Panc1 (cell line): Measurements from ENCODE around the gene LRRC30. TPM values are rescaled to one million over a fixed set of nuclear protein-coding genes. Genes with fewer than 3 reads are reported as not detected.

Experiments
- ATAC-seq: fragments of 200-7000 bp; cut with Tn5 transposase; 2 replicates; pipeline ENCODE4 v1.9.1; 2020; ENCODE audit warnings: mild to moderate bottlenecking, moderate library complexity
- Bru-seq: library from RNA; stranded (reverse); fragments of 400-500 nt; gene quantifications from one replicate; lab custom pipeline; 2021; lab: Mats Ljungman, UMichigan
- BruChase-seq, 2 experiments: library from RNA; stranded (reverse); fragments of 400-500 nt; gene quantifications; one replicate each; lab custom pipeline; 2021; lab: Mats Ljungman, UMichigan
- BruUV-seq: library from RNA; stranded (reverse); fragments of 400-500 nt; replicated peaks from 2 replicates; lab custom pipeline; 2021; lab: Mats Ljungman, UMichigan
- CTCF ChIA-PET: fragments of 300-600 bp; sonication (Branson Sonifier 250); formaldehyde crosslinking; loops from one replicate; lab custom pipeline; 2022; ENCODE audit warnings: antibody characterized with exemption; lab: Charles Lee
- POLR2A ChIA-PET: fragments of 300-600 bp; sonication (Branson Sonifier 250); formaldehyde crosslinking; loops from one replicate; lab custom pipeline; 2022; ENCODE audit warnings: antibody characterized with exemption; lab: Charles Lee
- DNase-seq: peaks from one replicate; pipeline ENCODE4 v3.0.0-alpha.2; 2010; ENCODE audit warnings: low read depth, low spot score
- H3K27ac ChIP-seq: 2 replicates; pipeline ENCODE4 v1.5.1; 2011; ENCODE audit warnings: mild to moderate bottlenecking, low read length, inconsistent platforms
- H3K27me3 ChIP-seq: fragments of 200-500 bp; sonication (Bioruptor generic); 2 replicates; pipeline ENCODE4 v1.6.0; 2014; ENCODE audit warnings: low read length, inconsistent platforms; ENCODE audit not compliant: control insufficient read depth, insufficient read depth
- H3K36me3 ChIP-seq: fragments of 200-500 bp; sonication (Bioruptor generic); 2 replicates; pipeline ENCODE4 v1.5.1; 2014; ENCODE audit warnings: inconsistent platforms, mild to moderate bottlenecking, low read length, moderate library complexity; ENCODE audit not compliant: control insufficient read depth, insufficient read depth
- H3K4me1 ChIP-seq: 2 replicates; pipeline ENCODE4 v1.5.1; 2011; ENCODE audit warnings: inconsistent platforms, mild to moderate bottlenecking, low read length, moderate library complexity; ENCODE audit not compliant: control insufficient read depth, insufficient read depth
- H3K4me3 ChIP-seq, 2 experiments: 2 replicates each; pipeline ENCODE4 v1.5.1; 2011 to 2012; ENCODE audit warnings: low read depth in 2 of 2, low read length in 2 of 2, mild to moderate bottlenecking in 2 of 2, inconsistent platforms in 1 of 2, moderate library complexity in 1 of 2
- H3K9me3 ChIP-seq: fragments of 200-500 bp; sonication (Bioruptor generic); 2 replicates; pipeline ENCODE4 v1.5.1; 2014; ENCODE audit warnings: low read depth, mild to moderate bottlenecking, inconsistent platforms, low read length, moderate library complexity; ENCODE audit not compliant: control insufficient read depth, insufficient read depth
- CTCF ChIP-seq: fragments of 450-650 bp; IDR thresholded peaks from 2 replicates; pipeline ENCODE4 v1.5.1; 2017; ENCODE audit warnings: mild to moderate bottlenecking
- POLR2AphosphoS5 ChIP-seq: IDR thresholded peaks from 2 replicates; pipeline ENCODE4 v1.6.1; 2012; ENCODE audit warnings: mild to moderate bottlenecking, low read depth, low read length, moderate library complexity
- REST ChIP-seq, 2 experiments: IDR thresholded peaks; 2 replicates each; pipeline ENCODE4 v1.6.1; 2011 to 2012; ENCODE audit warnings: low read depth in 2 of 2, control low read depth in 1 of 2, low read length in 1 of 2, mild to moderate bottlenecking in 1 of 2, moderate library complexity in 1 of 2; ENCODE audit not compliant: insufficient read depth in 1 of 2
- SIN3A ChIP-seq: IDR thresholded peaks from 2 replicates; pipeline ENCODE4 v1.6.1; 2012; ENCODE audit warnings: low read depth, mild to moderate bottlenecking, low read length, moderate library complexity, borderline replicate concordance; ENCODE audit not compliant: insufficient read depth
- TCF7L2 ChIP-seq: IDR thresholded peaks from 2 replicates; pipeline ENCODE4 v1.6.1; 2011; ENCODE audit warnings: mild to moderate bottlenecking, low read depth, low read length, inconsistent platforms
- in situ Hi-C: cut with HindIII; loops from 2 replicates; pipeline ENCODE4 v1.10.0; 2016; ENCODE audit warnings: low sequenced_read_pairs, low pct_unique_long_range_greater_than_20kb
- intact Hi-C: fragments of 100-400 bp; cut with micrococcal nuclease; formaldehyde crosslinking; loops from one replicate; pipeline ENCODE4 v1.10.0; 2022; ENCODE audit not compliant: unreplicated experiment
- long read RNA-seq: library from polyadenylated mRNA; unstranded; transcript quantifications from one replicate; pipeline ENCODE4 v2.0.0, GENCODE V29; 2021; ENCODE audit not compliant: unreplicated experiment
- polyA plus RNA-seq: library from polyadenylated mRNA; unstranded; fragments of >200 nt; gene quantifications from one replicate; pipeline ENCODE4 v1.2.1, GENCODE V29; 2012; ENCODE audit warnings: missing spikeins; ENCODE audit not compliant: insufficient read length
- total RNA-seq: library from RNA; stranded (reverse); gene quantifications from one replicate; pipeline ENCODE4 v1.2.1, GENCODE V29; 2021; ENCODE audit not compliant: unreplicated experiment

The LRRC30 gene
- not detected for total RNA-seq
- polyA plus RNA-seq: not detected
- not detected for Bru-seq, nascent RNA
- not detected for BruChase-seq, experiment 1, labeled RNA remaining after a 2-hour chase
- not detected for BruChase-seq, experiment 2, labeled RNA remaining after a 6-hour chase
- long read RNA-seq: 0 reads

- intact Hi-C loops: no loop called here
These were observed at the start of gene LRRC30 for GRCh38 chr18:7230626-7231349. Gene LRRC30 (plus strand): TSS chr18:7231089. CDS start chr18:7231139, 50 bp downstream.

DNA sequence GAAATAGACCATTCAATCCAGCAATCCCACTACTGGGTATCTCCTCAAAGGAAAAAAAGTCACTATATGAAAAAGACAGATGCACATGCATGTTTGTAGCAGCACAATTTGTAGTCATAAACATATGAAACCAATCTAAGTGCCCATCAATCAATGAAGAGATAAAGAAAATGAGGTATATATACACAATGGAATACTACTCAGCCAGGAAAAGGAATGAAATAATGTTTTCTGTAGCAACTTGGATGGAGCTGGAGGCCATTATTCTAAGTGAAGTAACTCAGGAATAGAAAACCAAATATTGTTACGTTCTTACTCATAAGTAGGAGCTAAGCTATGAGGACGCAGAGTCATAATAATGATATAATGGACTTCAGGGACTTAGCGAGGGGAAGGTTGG is 45.2 kb upstream of the LRRC30 start:
- no TSS peak for BruUV-seq
- no peaks in the 10 kb centered on the region for H3K36me3 ChIP-seq
- no peak overlapping the region for H3K27ac ChIP-seq
- H3K4me3 ChIP-seq: no peak overlapping the region
- ATAC-seq (no peak), DNase-seq (no peak)
- H3K27me3 ChIP-seq: no peaks in the 10 kb centered on the region
- intact Hi-C loops: no loop called here
- no peak for TF ChIP-seq TCF7L2
- no peak for TF ChIP-seq POLR2AphosphoS5
- no peak for TF ChIP-seq CTCF
- TF ChIP-seq REST (IDR thresholded peaks at IDR 0.05; ENCODE audit: insufficient read depth in 1 of 2, low read depth in 2 of 2, low read length in 1 of 2): no peak
- no peak for TF ChIP-seq SIN3A
- in situ Hi-C loops: no loop called here
- POLR2A ChIA-PET: no interaction called here
- no peaks in the 10 kb centered on the region for H3K9me3 ChIP-seq
- CTCF ChIA-PET: no interaction called here
- H3K4me1 ChIP-seq: no peaks in the 10 kb centered on the region

More at GRCh38 chr18:7230626-7231349, at the start of gene LRRC30:
- ATAC-seq: no peak
- Histone ChIP-seq H3K4me3 (no peak within 1 kb of the TSS), H3K4me1 (no peaks in the 10 kb centered on the region), H3K27me3 (no peaks in the 10 kb centered on the region), H3K36me3 (no peaks in the 10 kb centered on the region), H3K9me3 (no peaks in the 10 kb centered on the region), H3K27ac (no peak within 1 kb of the TSS)
- ChIA-PET POLR2A (no interaction called here), CTCF (no interaction called here)
- in situ Hi-C loops: no loop called here
- DNase-seq: no peak
- no peak for TF ChIP-seq REST (IDR thresholded peaks at IDR 0.05; ENCODE audit: insufficient read depth in 1 of 2, low read depth in 2 of 2, low read length in 1 of 2)
- no TSS peak for BruUV-seq
